SK-N-SH (cell line): ENCODE results near the gene CREB3L1. TPM values are rescaled to one million over a fixed set of nuclear protein-coding genes. Genes with fewer than 3 reads are reported as not detected.

ENCODE experiments used
- CTCF ChIA-PET: fragments of 300-600, 350-600 bp; formaldehyde crosslinking; extraction: SDS; loops from one replicate; lab custom pipeline; 2021; lab: Yijun Ruan, JAX
- POLR2A ChIA-PET: fragments of 350-600 bp; sonication (Branson Sonifier 250); formaldehyde crosslinking; extraction: SDS; loops from one replicate; lab custom pipeline; 2020; ENCODE audit warnings: antibody characterized with exemption, inconsistent platforms; lab: Yijun Ruan, JAX
- DNase-seq: peaks from one replicate; pipeline ENCODE4 v3.0.0; 2012
- H2AFZ ChIP-seq: fragments of 200-600 bp; sonication (generic); 2 replicates; pipeline ENCODE4 v1.8.1; 2016; ENCODE audit warnings: antibody characterized with exemption, mild to moderate bottlenecking, low read depth
- H3F3A ChIP-seq: fragments of 200-600 bp; sonication (generic); replicated peaks from 2 replicates; pipeline ENCODE3; 2016; ENCODE audit warnings: antibody characterized with exemption, mild to moderate bottlenecking; ENCODE audit not compliant: insufficient read depth
- H3K27ac ChIP-seq, 2 experiments: fragments of 200-500 bp in 1 of 2; fragments of 200-600 bp in 1 of 2; sonication (Bioruptor generic) in 1 of 2; sonication (generic), shearing (Covaris generic) in 1 of 2; 2 replicates each; pipeline versions ENCODE4 v1.5.1 to v1.6.1; 2014 to 2016; ENCODE audit warnings: low read depth in 2 of 2, inconsistent platforms in 1 of 2, low read length in 1 of 2, mild to moderate bottlenecking in 1 of 2, mixed read lengths in 1 of 2
- H3K27me3 ChIP-seq: fragments of 200-600 bp; sonication (generic), shearing (Covaris generic); 2 replicates; pipeline ENCODE4 v1.6.1; 2016; ENCODE audit warnings: mixed run types; ENCODE audit not compliant: insufficient read depth
- H3K36me3 ChIP-seq, 2 experiments: fragments of 200-500 bp in 1 of 2; fragments of 200-600 bp in 1 of 2; sonication (Bioruptor generic) in 1 of 2; sonication (generic) in 1 of 2; replicated peaks in 1 of 2; 2 replicates each; pipeline versions ENCODE3 to v1.5.1; 2014 to 2016; ENCODE audit warnings: low read length in 1 of 2, mild to moderate bottlenecking in 1 of 2; ENCODE audit not compliant: insufficient read depth in 2 of 2, control insufficient read depth in 1 of 2
- H3K4me1 ChIP-seq, 2 experiments: fragments of 200-500 bp in 1 of 2; fragments of 200-600 bp in 1 of 2; sonication (Bioruptor generic) in 1 of 2; sonication (generic), shearing (Covaris generic) in 1 of 2; 2 replicates each; pipeline versions ENCODE4 v1.5.1 to v1.6.1; 2014 to 2016; ENCODE audit warnings: low read depth in 1 of 2, low read length in 1 of 2, mixed run types in 1 of 2; ENCODE audit not compliant: insufficient read depth in 2 of 2, control insufficient read depth in 1 of 2
- H3K4me2 ChIP-seq: fragments of 200-600 bp; sonication (generic), shearing (Covaris generic); 2 replicates; pipeline ENCODE4 v1.6.1; 2017; ENCODE audit warnings: mixed run types
- H3K4me3 ChIP-seq, 2 experiments: fragments of 200-500 bp in 1 of 2; fragments of 200-600 bp in 1 of 2; sonication (Bioruptor generic) in 1 of 2; sonication (generic), shearing (Covaris generic) in 1 of 2; 2 replicates each; pipeline versions ENCODE4 v1.5.1 to v1.8.1; 2014 to 2016; ENCODE audit warnings: low read depth in 2 of 2, inconsistent platforms in 1 of 2, low read length in 1 of 2, mild to moderate bottlenecking in 1 of 2, mixed read lengths in 1 of 2, moderate library complexity in 1 of 2
- H3K79me2 ChIP-seq: fragments of 200-600 bp; sonication (generic); 2 replicates; pipeline ENCODE4 v1.8.1; 2017; ENCODE audit warnings: mild to moderate bottlenecking; ENCODE audit not compliant: insufficient read depth
- H3K9ac ChIP-seq: fragments of 200-600 bp; sonication (generic); 2 replicates; pipeline ENCODE4 v1.6.1; 2017; ENCODE audit warnings: mixed run types
- H3K9me2 ChIP-seq: fragments of 200-600 bp; sonication (generic); 2 replicates; pipeline ENCODE4 v1.6.1; 2017; ENCODE audit warnings: mixed run types
- H3K9me3 ChIP-seq: fragments of 200-600 bp; sonication (generic); 2 replicates; pipeline ENCODE4 v1.6.1; 2017; ENCODE audit warnings: mixed run types, mild to moderate bottlenecking, moderate library complexity
- H4K20me1 ChIP-seq: fragments of 200-600 bp; sonication (generic); 2 replicates; pipeline ENCODE4 v1.6.1; 2017; ENCODE audit warnings: mild to moderate bottlenecking, mixed run types; ENCODE audit not compliant: insufficient read depth
- CHD2 ChIP-seq: fragments of 150-350 bp; IDR thresholded peaks from 2 replicates; pipeline ENCODE4 v1.6.1; 2018; ENCODE audit warnings: low read length; ENCODE audit not compliant: partially characterized antibody
- EZH2phosphoT487 ChIP-seq: fragments of 200-600 bp; sonication (generic); IDR thresholded peaks from 2 replicates; pipeline ENCODE4 v1.6.1; 2017; ENCODE audit warnings: low read depth, mixed run types, mild to moderate bottlenecking, antibody characterized with exemption, moderate library complexity, borderline replicate concordance
- FOSL2 ChIP-seq: IDR thresholded peaks from 2 replicates; pipeline ENCODE4 v1.4.0; 2012; ENCODE audit warnings: low read depth, mild to moderate bottlenecking, moderate library complexity, borderline replicate concordance
- GABPA ChIP-seq: IDR thresholded peaks from 2 replicates; pipeline ENCODE4 v1.4.0; 2012; ENCODE audit warnings: low read depth, mild to moderate bottlenecking
- GATA2 ChIP-seq: sonication (generic); formaldehyde crosslinking; IDR thresholded peaks from 2 replicates; pipeline ENCODE4 v1.5.0; 2020; ENCODE audit warnings: mild to moderate bottlenecking, missing genetic modification reagents
- JUND ChIP-seq: IDR thresholded peaks from 2 replicates; pipeline ENCODE4 v1.4.0; 2012
- MEF2A ChIP-seq: IDR thresholded peaks from 2 replicates; pipeline ENCODE4 v1.4.0; 2012; ENCODE audit warnings: low read depth, borderline replicate concordance
- MXI1 ChIP-seq: IDR thresholded peaks from 2 replicates; pipeline ENCODE4 v1.6.1; 2012; ENCODE audit warnings: mild to moderate bottlenecking, low read depth, low read length, improper control_type of control experiment
- NRF1 ChIP-seq: IDR thresholded peaks from 2 replicates; pipeline ENCODE4 v1.6.1; 2012; ENCODE audit warnings: low read depth, mild to moderate bottlenecking, low read length
- POLR2AphosphoS5 ChIP-seq: IDR thresholded peaks from 2 replicates; pipeline ENCODE4 v1.6.1; 2012; ENCODE audit warnings: low read depth, low read length
- RAD21 ChIP-seq: IDR thresholded peaks from 2 replicates; pipeline ENCODE4 v1.6.1; 2012; ENCODE audit warnings: mild to moderate bottlenecking, low read length
- RCOR1 ChIP-seq: fragments of 150-350 bp; IDR thresholded peaks from 2 replicates; pipeline ENCODE4 v1.6.1; 2017; ENCODE audit warnings: antibody characterized with exemption, low read length
- SIN3A ChIP-seq: IDR thresholded peaks from 2 replicates; pipeline ENCODE4 v1.6.1; 2012; ENCODE audit warnings: low read depth, mild to moderate bottlenecking, low read length, moderate library complexity, borderline replicate concordance
- SMC3 ChIP-seq: IDR thresholded peaks from 2 replicates; pipeline ENCODE4 v1.6.1; 2012; ENCODE audit warnings: low read depth, low read length, improper control_type of control experiment
- TAF1 ChIP-seq: IDR thresholded peaks from 2 replicates; pipeline ENCODE4 v1.6.1; 2012; ENCODE audit warnings: low read depth, mild to moderate bottlenecking, low read length, moderate library complexity, borderline replicate concordance
- YY1 ChIP-seq: IDR thresholded peaks from 2 replicates; pipeline ENCODE4 v1.4.0; 2012; ENCODE audit warnings: low read depth, mild to moderate bottlenecking
- WGBS: methylation state at CpG from one replicate; pipeline ENCODE4 v1.1.6; 2017; ENCODE audit warnings: low lambda C conversion rate; 5-methylcytosine and 5-hydroxymethylcytosine counted together
- polyA plus RNA-seq, 3 experiments: library from polyadenylated mRNA; depleted of rRNA; stranded (reverse); fragments of >200 nt; gene quantifications; 2 replicates each; pipeline ENCODE4 v1.2.3, GENCODE V29; 2012
- TF ChIP-seq, protein P1 (sequence below): IDR thresholded peaks from 2 replicates; pipeline ENCODE4 v1.6.1; 2012; ENCODE audit warnings: mild to moderate bottlenecking, low read depth, low read length, moderate library complexity
- TF ChIP-seq, protein P2 (sequence below): IDR thresholded peaks from 2 replicates; pipeline ENCODE4 v1.4.0; 2012; ENCODE audit warnings: low read depth, borderline replicate concordance
- TF ChIP-seq, protein P3 (sequence below): fragments of 200-600 bp; sonication (generic); IDR thresholded peaks from 2 replicates; pipeline ENCODE4 v1.6.1; 2017; ENCODE audit warnings: antibody characterized with exemption, mild to moderate bottlenecking, moderate library complexity
- TF ChIP-seq, protein P4 (sequence below): IDR thresholded peaks from 2 replicates; pipeline ENCODE4 v1.4.0; 2012; ENCODE audit warnings: low read depth

The CREB3L1 gene
- polyA plus RNA-seq, 1 of the 3 experiments (the other 2 are of a cell fraction): 14.0 TPM

DNA sequence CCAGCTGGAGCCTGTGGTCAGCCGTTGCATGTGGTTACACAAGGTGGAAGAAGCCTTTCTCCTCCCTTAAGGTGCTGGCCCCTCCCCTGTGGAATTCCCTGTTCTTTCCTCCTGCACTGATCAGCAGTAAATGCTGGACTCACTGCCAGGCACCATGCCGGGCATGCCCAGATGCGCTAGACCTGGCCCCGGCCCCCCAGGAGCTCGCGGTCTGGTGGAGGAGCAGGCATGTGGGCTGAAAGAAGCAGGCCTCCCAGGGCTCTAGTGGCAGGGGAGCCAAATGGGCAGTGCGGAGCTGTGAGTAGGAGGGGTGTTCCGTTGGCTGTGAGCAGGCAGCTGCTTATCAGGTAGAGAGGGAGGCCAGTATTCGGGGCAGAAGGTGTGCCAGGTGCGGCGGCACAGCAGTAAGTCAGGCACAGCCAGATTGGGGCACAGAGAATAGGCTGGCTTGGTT lies 80.0 kb downstream of the CREB3L1 start:
- H3K4me3 ChIP-seq: no peak overlapping the region
- H3K36me3 ChIP-seq: peaks cover 2 to 3% of the 10 kb centered on the region in 2 experiments
- POLR2A ChIA-PET: no interaction called here
- peaks cover 85% of the 10 kb centered on the region for H3K79me2 ChIP-seq
- CTCF ChIA-PET: interaction anchor here (0.9 to 18.0 kb wide), 5 partner anchors 7 to 32 kb away, joined by 3 to 423 read pairs (median 7); partner anchors contain the start of gene DGKZ
- no peak for TF ChIP-seq SIN3A
- no peak for TF ChIP-seq NRF1
- TF ChIP-seq MXI1: no peak
- TF ChIP-seq, protein P1, sequence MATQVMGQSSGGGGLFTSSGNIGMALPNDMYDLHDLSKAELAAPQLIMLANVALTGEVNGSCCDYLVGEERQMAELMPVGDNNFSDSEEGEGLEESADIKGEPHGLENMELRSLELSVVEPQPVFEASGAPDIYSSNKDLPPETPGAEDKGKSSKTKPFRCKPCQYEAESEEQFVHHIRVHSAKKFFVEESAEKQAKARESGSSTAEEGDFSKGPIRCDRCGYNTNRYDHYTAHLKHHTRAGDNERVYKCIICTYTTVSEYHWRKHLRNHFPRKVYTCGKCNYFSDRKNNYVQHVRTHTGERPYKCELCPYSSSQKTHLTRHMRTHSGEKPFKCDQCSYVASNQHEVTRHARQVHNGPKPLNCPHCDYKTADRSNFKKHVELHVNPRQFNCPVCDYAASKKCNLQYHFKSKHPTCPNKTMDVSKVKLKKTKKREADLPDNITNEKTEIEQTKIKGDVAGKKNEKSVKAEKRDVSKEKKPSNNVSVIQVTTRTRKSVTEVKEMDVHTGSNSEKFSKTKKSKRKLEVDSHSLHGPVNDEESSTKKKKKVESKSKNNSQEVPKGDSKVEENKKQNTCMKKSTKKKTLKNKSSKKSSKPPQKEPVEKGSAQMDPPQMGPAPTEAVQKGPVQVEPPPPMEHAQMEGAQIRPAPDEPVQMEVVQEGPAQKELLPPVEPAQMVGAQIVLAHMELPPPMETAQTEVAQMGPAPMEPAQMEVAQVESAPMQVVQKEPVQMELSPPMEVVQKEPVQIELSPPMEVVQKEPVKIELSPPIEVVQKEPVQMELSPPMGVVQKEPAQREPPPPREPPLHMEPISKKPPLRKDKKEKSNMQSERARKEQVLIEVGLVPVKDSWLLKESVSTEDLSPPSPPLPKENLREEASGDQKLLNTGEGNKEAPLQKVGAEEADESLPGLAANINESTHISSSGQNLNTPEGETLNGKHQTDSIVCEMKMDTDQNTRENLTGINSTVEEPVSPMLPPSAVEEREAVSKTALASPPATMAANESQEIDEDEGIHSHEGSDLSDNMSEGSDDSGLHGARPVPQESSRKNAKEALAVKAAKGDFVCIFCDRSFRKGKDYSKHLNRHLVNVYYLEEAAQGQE: no peak
- TF ChIP-seq, protein P2, sequence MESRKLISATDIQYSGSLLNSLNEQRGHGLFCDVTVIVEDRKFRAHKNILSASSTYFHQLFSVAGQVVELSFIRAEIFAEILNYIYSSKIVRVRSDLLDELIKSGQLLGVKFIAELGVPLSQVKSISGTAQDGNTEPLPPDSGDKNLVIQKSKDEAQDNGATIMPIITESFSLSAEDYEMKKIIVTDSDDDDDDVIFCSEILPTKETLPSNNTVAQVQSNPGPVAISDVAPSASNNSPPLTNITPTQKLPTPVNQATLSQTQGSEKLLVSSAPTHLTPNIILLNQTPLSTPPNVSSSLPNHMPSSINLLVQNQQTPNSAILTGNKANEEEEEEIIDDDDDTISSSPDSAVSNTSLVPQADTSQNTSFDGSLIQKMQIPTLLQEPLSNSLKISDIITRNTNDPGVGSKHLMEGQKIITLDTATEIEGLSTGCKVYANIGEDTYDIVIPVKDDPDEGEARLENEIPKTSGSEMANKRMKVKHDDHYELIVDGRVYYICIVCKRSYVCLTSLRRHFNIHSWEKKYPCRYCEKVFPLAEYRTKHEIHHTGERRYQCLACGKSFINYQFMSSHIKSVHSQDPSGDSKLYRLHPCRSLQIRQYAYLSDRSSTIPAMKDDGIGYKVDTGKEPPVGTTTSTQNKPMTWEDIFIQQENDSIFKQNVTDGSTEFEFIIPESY: no peak
- no peak for TF ChIP-seq FOSL2
- TF ChIP-seq MEF2A: no peak
- TF ChIP-seq YY1: no peak
- no peak for TF ChIP-seq CHD2
- TF ChIP-seq, protein P3, sequence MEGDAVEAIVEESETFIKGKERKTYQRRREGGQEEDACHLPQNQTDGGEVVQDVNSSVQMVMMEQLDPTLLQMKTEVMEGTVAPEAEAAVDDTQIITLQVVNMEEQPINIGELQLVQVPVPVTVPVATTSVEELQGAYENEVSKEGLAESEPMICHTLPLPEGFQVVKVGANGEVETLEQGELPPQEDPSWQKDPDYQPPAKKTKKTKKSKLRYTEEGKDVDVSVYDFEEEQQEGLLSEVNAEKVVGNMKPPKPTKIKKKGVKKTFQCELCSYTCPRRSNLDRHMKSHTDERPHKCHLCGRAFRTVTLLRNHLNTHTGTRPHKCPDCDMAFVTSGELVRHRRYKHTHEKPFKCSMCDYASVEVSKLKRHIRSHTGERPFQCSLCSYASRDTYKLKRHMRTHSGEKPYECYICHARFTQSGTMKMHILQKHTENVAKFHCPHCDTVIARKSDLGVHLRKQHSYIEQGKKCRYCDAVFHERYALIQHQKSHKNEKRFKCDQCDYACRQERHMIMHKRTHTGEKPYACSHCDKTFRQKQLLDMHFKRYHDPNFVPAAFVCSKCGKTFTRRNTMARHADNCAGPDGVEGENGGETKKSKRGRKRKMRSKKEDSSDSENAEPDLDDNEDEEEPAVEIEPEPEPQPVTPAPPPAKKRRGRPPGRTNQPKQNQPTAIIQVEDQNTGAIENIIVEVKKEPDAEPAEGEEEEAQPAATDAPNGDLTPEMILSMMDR: no peak
- TF ChIP-seq, protein P4, sequence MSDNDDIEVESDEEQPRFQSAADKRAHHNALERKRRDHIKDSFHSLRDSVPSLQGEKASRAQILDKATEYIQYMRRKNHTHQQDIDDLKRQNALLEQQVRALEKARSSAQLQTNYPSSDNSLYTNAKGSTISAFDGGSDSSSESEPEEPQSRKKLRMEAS: no peak
- no peak for TF ChIP-seq JUND
- TF ChIP-seq TAF1: no peak
- no peak for TF ChIP-seq RCOR1
- no peak for TF ChIP-seq SMC3
- TF ChIP-seq POLR2AphosphoS5: no peak
- no peak for TF ChIP-seq RAD21
- TF ChIP-seq GATA2 (CRISPR knock-in tag): no peak
- no peak for TF ChIP-seq GABPA
- no peak for TF ChIP-seq EZH2phosphoT487
- no peak overlapping the region for H3K9ac ChIP-seq
- 97% methylated on average over 10 of the region's 11 CpGs for WGBS
- H3F3A ChIP-seq: no peaks in the 10 kb centered on the region
- H3K27ac ChIP-seq: no peak overlapping the region
- H3K9me3 ChIP-seq: no peaks in the 10 kb centered on the region
- H3K27me3 ChIP-seq: no peaks in the 10 kb centered on the region
- H3K4me1 ChIP-seq: peaks cover 17 to 18% of the 10 kb centered on the region in 2 experiments; a peak in 3 of 4 replicates
- peaks cover 6% of the 10 kb centered on the region; the same call in 1 of the 2 replicates for H4K20me1 ChIP-seq
- no peaks in the 10 kb centered on the region for H3K9me2 ChIP-seq
- H2AFZ ChIP-seq: no peak overlapping the region
- no peak for DNase-seq
- H3K4me2 ChIP-seq: no peak overlapping the region
